HUES6 (cell line): ENCODE results near the gene C1orf52.
A peak's percentile ranks its signal among the peaks of the same experiment; 100 is the strongest.
"Not testable (repeated sequence)": the region's sequence is repeated elsewhere in the genome, so short reads cannot be mapped to it uniquely, and the experiment has no call there.

Experiments
- H3K27ac ChIP-seq: 2 replicates; pipeline ENCODE4 v1.7.0; 2013; ENCODE audit warnings: low read depth, mild to moderate bottlenecking, low read length, inconsistent platforms
- H3K27me3 ChIP-seq: 2 replicates; pipeline ENCODE4 v1.6.1; 2013; ENCODE audit warnings: low read length; ENCODE audit not compliant: control insufficient read depth, insufficient read depth
- H3K36me3 ChIP-seq: 2 replicates; pipeline ENCODE4 v1.6.1; 2013; ENCODE audit warnings: low read length; ENCODE audit not compliant: control insufficient read depth, insufficient read depth
- H3K4me1 ChIP-seq: 2 replicates; pipeline ENCODE4 v1.6.1; 2013; ENCODE audit warnings: low read length; ENCODE audit not compliant: control insufficient read depth, insufficient read depth
- H3K4me3 ChIP-seq: 2 replicates; pipeline ENCODE4 v1.5.1; 2013; ENCODE audit warnings: low read depth, low read length
- H3K9ac ChIP-seq: one replicate; pipeline ENCODE4 v1.6.1; 2013; ENCODE audit warnings: mild to moderate bottlenecking, low read length
- H3K9me3 ChIP-seq: 2 replicates; pipeline ENCODE4 v1.6.1; 2013; ENCODE audit warnings: low read depth, low read length; ENCODE audit not compliant: control insufficient read depth, insufficient read depth

The C1orf52 gene

GRCh38 chr1:85258536-85259117, 835 bp downstream of the C1orf52 start:
- Histone ChIP-seq H3K27me3 (no peaks in the 10 kb centered on the region), H3K9me3 (peaks cover 20% of the 10 kb centered on the region), H3K9ac (peak overlapping the region; percentile 61), H3K4me1 (peaks cover 9% of the 10 kb centered on the region; the same call in 1 of the 2 replicates), H3K36me3 (peaks cover 42% of the 10 kb centered on the region), H3K4me3 (peak overlapping the region; percentile 92), H3K27ac (0 out of 2 replicates have a peak overlapping the region, but pooled peaks have one; percentile 12)

GRCh38 chr1:85249042-85249441, 10.4 kb downstream of the C1orf52 start:
- not testable (repeated sequence) for H3K4me3 ChIP-seq, H3K27me3 ChIP-seq, H3K27ac ChIP-seq, H3K9ac ChIP-seq, H3K4me1 ChIP-seq
- peaks cover 27% of the 10 kb centered on the region for H3K9me3 ChIP-seq
- peaks cover 41% of the 10 kb centered on the region for H3K36me3 ChIP-seq

DNA sequence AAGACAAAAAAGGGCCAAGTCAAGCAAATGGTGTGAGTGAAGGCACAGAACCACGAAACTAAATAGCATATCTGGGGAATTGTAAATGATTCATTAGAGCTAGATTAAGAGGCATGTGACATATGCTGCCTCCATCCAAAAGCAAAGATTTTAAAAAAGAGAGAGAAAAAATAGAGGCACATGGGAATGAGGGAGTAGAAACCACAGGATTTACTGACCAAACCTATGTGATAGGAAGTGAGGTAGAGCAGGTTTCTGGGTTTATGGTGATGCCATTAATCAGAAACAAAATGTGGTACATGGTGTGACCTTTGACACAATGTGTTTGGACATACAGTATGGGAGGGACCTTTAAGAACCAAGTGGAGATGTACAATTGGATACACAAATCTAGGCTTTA, 13.6 kb downstream of the C1orf52 start:
- Histone ChIP-seq H3K4me3 (no peak overlapping the region), H3K36me3 (peaks cover 10% of the 10 kb centered on the region; the same call in 1 of the 2 replicates), H3K4me1 (peaks cover 8% of the 10 kb centered on the region; the same call in 1 of the 2 replicates), H3K9me3 (peaks cover 27% of the 10 kb centered on the region), H3K9ac (no peak overlapping the region), H3K27me3 (no peaks in the 10 kb centered on the region), H3K27ac (no peak overlapping the region)

DNA sequence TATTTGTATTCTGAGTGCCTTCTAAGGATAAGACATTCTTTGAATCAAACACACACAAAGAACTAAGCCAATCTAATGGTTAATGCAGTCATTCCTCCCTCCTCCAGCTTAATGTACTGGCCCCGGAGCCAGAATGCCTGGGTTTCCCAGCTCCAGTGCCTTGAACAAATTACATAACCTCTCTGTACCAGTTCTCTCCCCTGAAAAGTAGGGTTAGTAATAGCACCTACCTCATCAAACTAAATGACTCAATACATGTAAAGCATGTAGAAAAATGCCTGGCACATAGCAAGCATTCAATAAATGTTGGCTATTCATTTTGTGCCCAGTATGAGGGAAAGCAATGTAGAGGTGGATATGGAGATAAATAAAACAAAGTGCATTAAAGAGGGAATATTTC, 14.0 kb downstream of the C1orf52 start:
- no peak overlapping the region for H3K9ac ChIP-seq

DNA sequence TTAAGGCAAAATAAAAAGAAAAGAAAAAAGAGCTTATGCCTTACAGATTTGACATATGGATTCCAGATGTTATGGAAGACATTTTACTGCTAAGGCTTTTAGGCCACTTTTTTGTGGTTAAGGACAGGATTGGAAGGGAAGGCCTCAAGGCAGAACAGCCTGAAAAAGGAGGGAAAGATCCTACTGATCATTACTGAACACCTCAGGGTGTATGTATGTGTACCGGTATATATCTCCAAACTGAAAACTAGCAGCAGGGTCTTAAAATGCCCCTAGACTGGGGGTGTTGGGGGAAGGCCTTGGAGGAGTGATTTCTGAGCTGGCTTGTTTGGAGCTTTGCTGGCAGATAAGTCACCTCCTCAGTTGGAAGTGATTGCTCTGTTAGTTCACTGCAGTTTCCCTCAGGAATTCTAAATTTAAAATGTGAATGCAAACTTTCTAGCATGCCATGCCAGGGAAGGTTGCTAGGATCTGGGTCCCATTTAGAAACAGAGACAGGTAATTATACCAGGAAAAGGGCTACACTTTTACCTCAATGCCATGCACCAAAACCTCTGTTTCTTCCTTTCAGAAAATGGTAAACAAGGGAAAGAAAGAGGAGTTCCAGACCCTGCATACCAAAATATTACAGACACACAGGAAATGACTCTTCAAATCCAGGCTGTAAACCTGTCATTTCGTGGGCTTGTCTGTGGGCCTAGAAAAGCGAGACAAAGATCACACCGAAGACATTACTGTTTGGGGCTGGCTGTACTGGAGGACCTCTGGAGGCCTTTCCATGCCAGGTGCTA, 15.0 kb downstream of the C1orf52 start:
- no peak overlapping the region for H3K4me3 ChIP-seq
- H3K27ac ChIP-seq = no peak overlapping the region
- H3K36me3 ChIP-seq = no peaks in the 10 kb centered on the region
- H3K9ac ChIP-seq = no peak overlapping the region
- H3K27me3 ChIP-seq = no peaks in the 10 kb centered on the region
- H3K9me3 ChIP-seq = peaks cover 15% of the 10 kb centered on the region
- peaks cover 11% of the 10 kb centered on the region; the same call in 1 of the 2 replicates for H3K4me1 ChIP-seq

More for the DNA sequence above, 14.0 kb downstream of the C1orf52 start:
- H3K36me3 ChIP-seq = peaks cover 6% of the 10 kb centered on the region; the same call in 1 of the 2 replicates
- no peaks in the 10 kb centered on the region for H3K27me3 ChIP-seq
- H3K9me3 ChIP-seq = peaks cover 25% of the 10 kb centered on the region
- no peak overlapping the region for H3K27ac ChIP-seq
- peaks cover 10% of the 10 kb centered on the region; the same call in 1 of the 2 replicates for H3K4me1 ChIP-seq
- H3K4me3 ChIP-seq = no peak overlapping the region

DNA sequence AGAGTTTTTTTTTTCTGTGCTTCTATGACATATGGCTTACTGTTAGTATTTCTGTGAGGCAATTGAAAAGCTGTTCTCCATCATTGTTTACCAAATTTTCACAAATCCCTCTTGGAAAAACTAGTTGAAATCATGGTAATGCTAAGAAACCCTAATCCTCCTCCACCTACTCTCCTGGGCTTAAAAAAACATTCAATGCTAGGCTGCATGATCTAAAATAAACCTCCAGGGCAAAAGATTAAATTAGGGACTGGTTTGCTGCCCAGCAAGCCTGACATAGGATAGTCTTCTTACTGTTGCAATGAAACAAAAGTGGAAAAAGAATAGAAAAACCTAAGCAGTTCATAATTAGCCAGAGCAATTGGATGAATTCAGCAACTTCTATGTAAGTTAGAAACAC, 16.1 kb downstream of the C1orf52 start:
- no peaks in the 10 kb centered on the region for H3K27me3 ChIP-seq
- no peak overlapping the region for H3K27ac ChIP-seq
- no peaks in the 10 kb centered on the region for H3K36me3 ChIP-seq
- peaks cover 11% of the 10 kb centered on the region; the same call in 1 of the 2 replicates for H3K4me1 ChIP-seq
- H3K9me3 ChIP-seq = peaks cover 6% of the 10 kb centered on the region; the same call in 1 of the 2 replicates
- H3K4me3 ChIP-seq = no peak overlapping the region
- H3K9ac ChIP-seq = no peak overlapping the region

DNA sequence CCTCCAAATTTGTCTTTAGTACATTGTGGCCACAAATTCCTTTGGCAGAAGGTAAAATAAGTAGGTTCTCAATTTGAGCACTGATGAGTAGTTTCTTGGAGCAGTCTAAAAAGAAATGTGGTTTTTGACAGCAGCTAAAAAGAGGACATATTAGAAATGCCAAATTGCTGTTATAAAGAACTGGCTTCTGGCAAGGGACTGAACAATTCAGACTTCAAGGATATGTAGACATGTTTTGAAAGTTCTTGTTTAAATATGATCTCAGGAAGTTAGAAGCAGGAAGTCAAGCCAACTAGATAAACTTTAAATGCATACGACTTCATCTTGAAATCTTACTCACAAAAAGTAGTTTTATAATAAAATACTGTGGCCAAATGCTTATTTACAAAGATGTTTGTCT, 18.8 kb downstream of the C1orf52 start:
- H3K9me3 ChIP-seq = no peaks in the 10 kb centered on the region
- H3K4me1 ChIP-seq = peaks cover 11% of the 10 kb centered on the region; the same call in 1 of the 2 replicates
- no peak overlapping the region for H3K4me3 ChIP-seq
- no peak overlapping the region for H3K27ac ChIP-seq
- no peaks in the 10 kb centered on the region for H3K36me3 ChIP-seq
- no peaks in the 10 kb centered on the region for H3K27me3 ChIP-seq
- H3K9ac ChIP-seq = no peak overlapping the region

DNA sequence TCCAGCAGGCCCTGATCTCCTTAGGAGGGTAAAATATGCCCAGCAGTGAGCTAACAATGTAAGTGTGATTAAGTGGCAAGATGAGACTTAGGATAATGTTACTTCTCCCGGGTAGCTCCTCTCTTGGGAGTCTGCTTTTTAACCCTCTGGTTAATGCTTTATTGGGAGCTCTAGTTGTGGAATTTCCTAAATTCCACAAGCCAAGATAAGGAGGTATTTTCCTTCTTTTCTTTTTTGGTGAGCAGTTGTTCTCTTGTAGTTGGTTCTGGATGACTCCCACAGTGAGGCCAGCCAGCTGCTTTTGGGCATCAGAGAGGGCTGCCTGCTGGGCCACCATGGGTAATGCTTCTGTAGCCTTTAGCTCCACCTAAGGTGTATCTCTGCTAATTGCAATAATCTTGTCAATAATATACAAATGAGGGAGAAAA, 19.3 kb downstream of the C1orf52 start:
- H3K27me3 ChIP-seq = no peaks in the 10 kb centered on the region
- no peaks in the 10 kb centered on the region for H3K9me3 ChIP-seq
- H3K4me1 ChIP-seq = peaks cover 11% of the 10 kb centered on the region; the same call in 1 of the 2 replicates
- no peaks in the 10 kb centered on the region for H3K36me3 ChIP-seq
- H3K9ac ChIP-seq = no peak overlapping the region
- no peak overlapping the region for H3K4me3 ChIP-seq
- no peak overlapping the region for H3K27ac ChIP-seq

DNA sequence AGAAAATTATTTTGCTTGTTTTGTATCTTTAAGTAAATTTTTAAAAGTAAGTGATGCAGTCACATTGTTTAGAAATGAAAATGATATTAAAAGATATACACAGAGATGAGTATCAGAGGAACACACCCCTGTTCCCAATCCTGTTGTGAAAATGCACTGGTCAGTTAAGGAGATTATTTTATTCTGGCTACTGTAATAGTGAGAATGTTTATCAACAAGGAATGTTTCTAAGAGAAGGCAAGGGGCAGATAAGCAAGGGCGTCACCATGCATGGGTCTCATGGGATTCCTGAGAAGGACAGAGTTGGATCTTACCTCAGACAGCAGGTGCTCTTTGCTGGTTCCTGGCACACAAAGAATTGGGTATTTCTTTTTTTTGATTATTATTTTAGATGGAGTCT, 21.8 kb downstream of the C1orf52 start:
- Histone ChIP-seq H3K9ac (no peak overlapping the region), H3K36me3 (no peaks in the 10 kb centered on the region), H3K4me1 (0 out of 2 replicates have a peak, but pooled peaks cover 3% of the 10 kb centered on the region), H3K4me3 (no peak overlapping the region), H3K27ac (no peak overlapping the region), H3K27me3 (no peaks in the 10 kb centered on the region), H3K9me3 (no peaks in the 10 kb centered on the region)

GRCh38 chr1:85230305-85230977, 29.0 kb downstream of the C1orf52 start:
- H3K4me3 ChIP-seq = no peak overlapping the region

More at GRCh38 chr1:85230305-85230977, 29.0 kb downstream of the C1orf52 start:
- H3K4me1 ChIP-seq = peaks cover 8% of the 10 kb centered on the region
- H3K9me3 ChIP-seq = no peaks in the 10 kb centered on the region
- H3K9ac ChIP-seq = no peak overlapping the region
- no peak overlapping the region for H3K27ac ChIP-seq
- H3K27me3 ChIP-seq = no peaks in the 10 kb centered on the region
- H3K36me3 ChIP-seq = no peaks in the 10 kb centered on the region
